ENCODE measurements around the gene KRT80.

The KRT80 gene

GRCh38 chr12:52212701-52213563, 21.1 kb upstream of the KRT80 start:
- peak in 5 of 10 donors; percentile 0 to 44 (median 6) for DNase-seq
- intact Hi-C loops (cut with DNase I) = loop anchor here (2.0 kb wide), 1 partner anchor 56 kb away; no protein-coding TSS in a partner anchor

- peak in 5 of 10 donors; percentile 5 to 65 (median 14) for DNase-seq
- intact Hi-C loops (cut with DNase I) = loop anchor here (2.0 kb wide), 1 partner anchor 55 kb away; no protein-coding TSS in a partner anchor
These were observed 20.1 kb upstream of the KRT80 start for GRCh38 chr12:52211716-52212585.

- intact Hi-C loops (cut with DNase I) = no loop called here
- peak in 6 of 10 donors; percentile 0 to 38 (median 7) for DNase-seq
These were observed 19.3 kb upstream of the KRT80 start for GRCh38 chr12:52210925-52211650.

GRCh38 chr12:52210186-52210924, 18.5 kb upstream of the KRT80 start:
- intact Hi-C loops (cut with DNase I) = no loop called here
- DNase-seq = peak in 3 of 10 donors; percentile 2 to 49 (median 13)

- DNase-seq = peak in 5 of 10 donors; percentile 2 to 55 (median 16)
- intact Hi-C loops (cut with DNase I) = no loop called here
These were observed 17.5 kb upstream of the KRT80 start for GRCh38 chr12:52209321-52209720.

GRCh38 chr12:52208424-52209165, 16.8 kb upstream of the KRT80 start:
- intact Hi-C loops (cut with DNase I) = no loop called here
- DNase-seq = peak in 5 of 10 donors; percentile 6 to 76 (median 10)

GRCh38 chr12:52207895-52208294, 16.1 kb upstream of the KRT80 start:
- intact Hi-C loops (cut with DNase I) = no loop called here
- DNase-seq = peak in 6 of 10 donors; percentile 2 to 84 (median 19)

- DNase-seq = peak in 6 of 10 donors; percentile 1 to 49 (median 12)
- intact Hi-C loops (cut with DNase I) = no loop called here
These were observed 15.3 kb upstream of the KRT80 start for GRCh38 chr12:52207106-52207505.

GRCh38 chr12:52206304-52207040, 14.7 kb upstream of the KRT80 start:
- intact Hi-C loops (cut with DNase I) = no loop called here
- peak in 6 of 10 donors; percentile 1 to 71 (median 24) for DNase-seq

- intact Hi-C loops (cut with DNase I) = no loop called here
- DNase-seq = peak in 4 of 10 donors; percentile 2 to 44 (median 10)
These were observed 13.9 kb upstream of the KRT80 start for GRCh38 chr12:52205612-52206303.

GRCh38 chr12:52204931-52205505, 13.2 kb upstream of the KRT80 start:
- intact Hi-C loops (cut with DNase I) = no loop called here
- peak in 5 of 10 donors; percentile 0 to 59 (median 12) for DNase-seq

- intact Hi-C loops (cut with DNase I) = no loop called here
- DNase-seq = peak in 6 of 10 donors; percentile 3 to 77 (median 36)
These were observed 12.5 kb upstream of the KRT80 start for GRCh38 chr12:52204095-52204930.

GRCh38 chr12:52203079-52203921, 11.5 kb upstream of the KRT80 start:
- DNase-seq = peak in 8 of 10 donors; percentile 28 to 92 (median 55)
- intact Hi-C loops (cut with DNase I) = no loop called here

- DNase-seq = peak in 5 of 10 donors; percentile 42 to 88 (median 79)
- intact Hi-C loops (cut with DNase I) = no loop called here
These were observed 10.7 kb upstream of the KRT80 start for GRCh38 chr12:52202361-52203078.

- intact Hi-C loops (cut with DNase I) = no loop called here
- peak in 2 of 10 donors; percentile 12 to 16 for DNase-seq
These were observed 9.6 kb upstream of the KRT80 start for GRCh38 chr12:52201451-52201839.

All from posterior cingulate gyrus (tissue), 11 donors.